Embryonic facial prominence (tissue), 1 donor: ENCODE results near the gene CDADC1.

Experiments
- DNase-seq: peaks from one replicate; pipeline ENCODE4 v3.0.0-alpha.2; 2016; ENCODE audit errors: extremely low spot score

CDADC1 gene

DNA sequence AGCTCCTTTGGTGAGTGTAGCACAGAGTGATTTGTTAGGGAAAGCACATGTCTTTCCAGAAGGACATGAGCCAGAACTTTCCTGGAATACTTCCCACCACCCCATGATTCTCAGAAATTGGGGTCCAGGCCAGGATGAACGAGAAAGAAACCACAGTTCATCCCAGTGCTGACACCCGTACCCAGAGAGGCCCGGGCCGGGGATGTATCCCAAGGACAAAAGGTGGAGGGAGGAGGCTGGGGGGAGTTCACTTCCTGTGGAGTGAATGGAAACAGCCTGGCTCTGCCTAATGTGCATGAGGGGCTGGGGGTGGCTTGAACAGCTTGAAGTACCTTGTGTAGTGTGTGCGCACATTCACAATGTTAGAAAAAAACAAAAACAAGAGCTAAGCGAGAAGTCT, 47.5 kb downstream of the CDADC1 start:
- DNase-seq, result no peak

GRCh38 chr13:49296659-49297058, 48.9 kb downstream of the CDADC1 start:
- DNase-seq, result no peak

DNA sequence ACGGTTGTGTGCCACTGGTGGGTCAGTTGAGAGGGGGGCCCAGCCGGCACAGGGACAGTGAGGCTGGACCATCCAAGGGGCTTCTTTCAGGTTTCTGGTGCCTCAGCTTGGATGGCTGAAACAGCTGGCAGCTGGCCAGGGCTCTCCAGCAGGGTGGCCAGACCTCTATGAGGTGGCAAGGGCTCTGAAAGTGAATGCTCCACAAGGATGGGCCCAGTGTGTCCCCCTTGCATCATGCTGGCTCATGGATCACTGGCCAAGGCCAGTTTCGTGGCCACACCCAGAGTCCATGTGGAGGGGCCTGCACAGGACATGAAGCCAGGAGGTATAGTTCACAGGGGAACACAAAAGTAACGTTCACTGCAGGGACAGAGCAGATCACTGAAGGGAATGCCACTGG, 49.6 kb downstream of the CDADC1 start:
- no peak for DNase-seq

DNA sequence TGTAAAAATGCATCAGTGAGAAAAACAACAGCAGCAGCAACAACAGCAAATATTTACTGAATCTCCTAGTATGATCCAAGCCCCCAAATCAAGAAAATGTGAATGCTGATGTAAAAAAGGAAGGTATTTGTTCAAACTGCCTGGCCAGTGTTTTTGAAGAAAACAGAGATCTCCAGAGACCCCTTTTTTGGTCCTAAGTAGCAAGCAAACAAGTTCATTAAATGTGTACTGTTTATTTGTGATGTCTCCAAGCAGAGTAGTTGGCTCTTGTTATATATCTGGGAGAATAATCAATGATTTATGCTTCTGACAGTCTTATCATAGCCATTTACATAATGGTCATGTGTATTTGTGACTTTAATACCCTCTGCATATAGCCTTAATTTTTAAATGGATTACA, 50.7 kb downstream of the CDADC1 start:
- DNase-seq, result no peak

DNA sequence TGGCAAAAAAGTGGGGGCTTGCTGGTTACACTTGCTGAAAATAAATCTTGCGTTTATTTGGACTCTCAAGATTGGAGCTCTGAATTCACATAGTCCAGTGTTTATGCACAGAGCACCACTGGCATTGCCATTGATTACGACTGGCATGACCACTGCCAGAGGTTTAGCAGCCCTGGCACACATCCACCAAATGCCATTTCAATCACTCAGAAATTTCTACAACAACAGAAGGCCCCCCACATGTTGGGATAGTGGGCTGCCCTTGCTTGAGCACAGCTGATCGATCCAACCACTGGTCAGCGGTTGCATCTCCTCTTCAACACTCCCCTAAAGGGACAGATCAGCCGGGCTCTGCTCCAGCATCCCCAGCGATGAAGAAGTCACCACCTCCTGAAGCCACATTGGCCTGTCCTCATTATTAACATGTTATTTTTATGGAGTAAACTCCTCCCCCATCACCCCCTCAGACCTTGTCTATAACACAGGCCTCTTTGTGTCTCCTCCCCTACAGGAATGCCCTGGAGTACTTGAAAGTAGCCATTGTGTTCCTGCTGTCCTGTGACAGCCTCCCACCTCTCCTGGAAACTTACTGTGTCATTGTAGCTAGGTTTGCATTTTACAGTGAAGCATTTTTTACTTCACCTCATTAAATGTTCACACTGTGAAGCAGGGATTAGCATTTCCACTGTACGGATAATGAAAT, 51.3 kb downstream of the CDADC1 start:
- DNase-seq, result no peak

- DNase-seq, result no peak
Observed at GRCh38 chr13:49300276-49300675, 52.6 kb downstream of the CDADC1 start.

GRCh38 chr13:49300739-49301589, 53.2 kb downstream of the CDADC1 start:
- peak; percentile 65 for DNase-seq

DNA sequence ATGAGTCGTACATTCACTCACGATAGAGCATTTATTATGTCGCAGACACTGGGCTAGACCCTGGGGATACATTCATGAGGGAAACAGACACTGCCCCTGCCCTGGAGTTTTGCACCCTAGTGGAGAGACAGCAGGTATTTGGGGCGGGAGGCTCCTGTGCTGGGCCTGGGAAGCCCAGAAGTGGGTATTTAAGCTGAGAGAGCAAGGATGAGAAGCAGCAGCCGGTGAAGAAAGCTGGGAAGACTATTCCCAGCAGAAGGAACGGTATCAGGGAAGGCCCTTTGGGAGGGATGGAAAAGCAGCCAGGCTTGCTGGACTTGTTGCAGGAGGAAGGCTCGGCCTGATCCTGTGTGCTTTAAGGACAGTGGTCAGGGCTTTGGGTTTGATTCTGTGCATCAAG, 54.5 kb downstream of the CDADC1 start:
- DNase-seq, result no peak

GRCh38 chr13:49302817-49303216, 55.1 kb downstream of the CDADC1 start:
- DNase-seq, result no peak

DNA sequence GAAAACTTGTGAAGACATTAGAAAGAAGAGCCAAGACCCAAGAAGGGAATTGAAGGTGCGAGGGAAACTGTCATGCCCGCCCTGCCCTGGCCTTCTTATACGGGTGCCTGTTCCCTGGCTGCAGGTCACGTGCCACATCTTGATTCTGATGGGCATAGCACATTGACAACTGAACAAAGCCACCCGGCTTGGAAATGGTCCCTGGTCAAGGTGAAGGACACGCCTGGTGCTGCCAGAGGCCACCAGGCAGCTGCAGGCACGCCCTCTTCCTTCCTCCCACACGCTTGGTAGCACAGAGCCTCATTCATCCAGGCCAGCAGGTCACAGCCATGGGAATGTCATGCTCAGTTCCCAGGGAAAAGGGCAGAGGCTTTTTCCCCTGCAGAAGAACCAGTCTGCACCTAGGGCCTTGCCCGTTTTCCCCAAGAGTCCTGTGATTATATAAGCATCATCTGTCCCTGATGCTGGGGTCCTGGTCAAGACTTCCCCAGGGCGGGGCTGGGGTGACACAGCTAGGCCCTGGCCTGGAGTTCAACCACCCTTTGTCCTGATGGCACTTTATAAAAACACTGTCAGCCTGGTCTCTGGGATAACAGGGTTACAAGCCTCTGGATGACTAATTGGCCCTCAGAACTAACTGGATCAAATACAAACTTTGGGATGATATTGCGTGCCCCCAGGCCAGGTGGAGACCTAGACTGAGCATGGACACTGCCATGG, 56.0 kb downstream of the CDADC1 start:
- DNase-seq, result no peak

DNA sequence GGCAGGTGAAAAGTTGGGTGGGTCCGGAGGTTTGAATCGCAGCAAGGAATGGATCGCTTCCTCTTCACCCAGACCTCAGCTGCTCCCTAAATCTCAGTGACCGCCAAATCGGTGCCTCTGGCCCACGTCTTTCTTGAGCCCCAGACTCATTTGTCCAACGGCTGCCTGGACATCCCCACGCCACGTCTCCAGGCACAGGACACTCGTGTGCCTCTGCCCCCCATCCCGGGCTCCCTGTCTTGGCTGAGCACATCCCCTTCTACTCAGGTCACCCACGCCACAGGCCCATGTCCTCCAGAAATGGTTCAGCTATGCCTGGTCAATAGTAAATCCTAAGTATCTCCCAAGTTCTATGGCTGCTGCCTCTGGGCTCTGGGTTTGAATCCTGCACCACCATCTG, 56.6 kb downstream of the CDADC1 start:
- no peak for DNase-seq

DNA sequence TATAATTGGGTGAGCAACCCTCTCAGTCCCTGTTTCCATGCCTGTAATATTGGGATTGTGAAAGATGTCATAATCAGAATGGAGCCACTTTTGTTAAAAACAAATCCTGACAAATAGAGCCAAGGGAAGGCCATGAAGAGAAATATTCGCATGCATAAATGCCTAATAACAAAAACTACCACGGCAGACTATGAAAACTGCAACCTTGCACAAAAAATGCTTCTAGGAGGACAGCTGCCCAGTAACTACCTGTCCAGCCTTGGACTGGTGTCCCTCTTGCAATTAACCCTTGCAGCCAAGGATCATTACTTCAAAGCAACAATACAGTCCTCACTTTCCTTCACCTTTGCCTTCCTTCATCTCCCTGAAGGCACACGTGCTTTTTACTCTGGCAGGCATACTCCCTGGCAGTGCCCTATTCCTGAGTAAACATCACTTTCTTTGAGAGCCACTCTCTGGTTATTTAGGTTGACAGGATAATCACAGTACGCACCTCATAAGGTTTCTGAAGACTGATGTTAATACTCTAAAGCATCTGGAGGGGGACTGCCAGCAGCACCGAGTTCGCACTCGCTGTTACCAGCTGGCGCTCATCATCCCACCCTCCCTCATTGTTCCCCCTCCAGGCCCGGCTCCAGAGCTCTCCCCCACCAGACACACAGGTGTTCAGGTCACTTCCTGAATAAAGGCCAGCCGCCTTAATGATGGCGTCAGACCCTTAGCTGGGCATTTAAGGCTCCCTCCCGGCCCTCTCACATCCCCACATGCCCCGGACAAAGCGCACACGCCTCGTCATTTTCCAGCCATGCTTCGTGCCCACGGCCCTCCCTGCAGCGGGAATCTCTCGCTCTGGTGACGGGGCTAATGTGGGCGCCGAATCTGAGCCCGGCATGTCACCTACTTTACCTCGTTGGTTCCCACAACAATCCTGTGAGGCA, 57.3 kb downstream of the CDADC1 start:
- no peak for DNase-seq

DNA sequence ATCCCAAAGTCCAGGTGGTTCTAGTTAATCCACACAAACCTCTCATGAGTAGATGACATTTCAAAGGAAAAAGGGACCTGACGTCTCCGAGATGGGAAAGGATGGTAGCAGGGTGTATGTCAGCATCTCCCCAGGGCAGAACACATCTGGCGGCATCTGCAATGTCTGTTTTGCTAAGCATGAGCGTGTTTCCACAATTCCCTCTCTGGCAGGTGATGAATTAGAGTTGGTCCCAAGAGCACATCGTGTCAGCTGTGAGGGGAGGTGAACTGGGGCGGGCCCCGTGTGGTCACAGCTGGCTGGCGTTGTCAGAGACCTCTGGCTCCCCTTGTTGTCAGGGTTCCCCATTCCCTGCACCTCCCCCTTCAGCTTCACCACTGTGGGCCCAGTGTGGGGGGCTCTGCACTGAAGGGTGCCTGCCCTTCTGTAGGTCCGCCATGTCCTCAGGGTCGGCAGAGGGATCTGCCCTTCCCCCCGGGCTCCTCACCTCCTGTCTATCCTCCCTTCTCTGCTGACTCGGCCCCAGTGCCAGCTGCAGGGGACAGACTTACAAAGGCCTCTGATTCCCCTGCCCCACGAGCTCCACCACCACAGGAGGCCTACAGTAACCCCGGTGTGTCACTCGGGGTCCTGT, 58.2 kb downstream of the CDADC1 start:
- no peak for DNase-seq

- no peak for DNase-seq
Observed at GRCh38 chr13:49307365-49307764, 59.6 kb downstream of the CDADC1 start.

GRCh38 chr13:49308097-49308875, 60.6 kb downstream of the CDADC1 start:
- no peak for DNase-seq

DNA sequence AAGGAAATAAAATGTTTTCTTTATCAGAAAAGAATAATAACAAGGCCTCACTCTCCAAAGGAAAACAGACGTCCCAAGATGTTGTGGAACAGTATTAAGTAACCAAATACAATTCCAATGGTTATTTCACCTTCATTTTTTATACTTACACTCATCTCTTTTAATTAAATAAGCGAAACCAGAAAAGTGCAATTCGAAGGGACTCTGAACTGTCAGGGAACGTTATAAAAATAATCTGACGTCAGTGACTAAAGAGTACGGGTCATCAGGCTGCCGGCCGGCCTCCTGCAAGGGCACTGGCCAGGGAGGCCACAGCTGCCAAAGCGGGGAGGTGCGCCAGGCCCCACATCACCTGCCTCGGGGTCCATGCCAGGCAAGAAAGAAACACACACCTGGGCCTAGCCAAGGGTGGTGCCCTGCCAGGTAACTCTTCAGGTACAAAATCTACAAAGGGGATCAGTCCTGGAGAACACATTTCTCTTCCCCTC, 61.2 kb downstream of the CDADC1 start:
- no peak for DNase-seq

DNA sequence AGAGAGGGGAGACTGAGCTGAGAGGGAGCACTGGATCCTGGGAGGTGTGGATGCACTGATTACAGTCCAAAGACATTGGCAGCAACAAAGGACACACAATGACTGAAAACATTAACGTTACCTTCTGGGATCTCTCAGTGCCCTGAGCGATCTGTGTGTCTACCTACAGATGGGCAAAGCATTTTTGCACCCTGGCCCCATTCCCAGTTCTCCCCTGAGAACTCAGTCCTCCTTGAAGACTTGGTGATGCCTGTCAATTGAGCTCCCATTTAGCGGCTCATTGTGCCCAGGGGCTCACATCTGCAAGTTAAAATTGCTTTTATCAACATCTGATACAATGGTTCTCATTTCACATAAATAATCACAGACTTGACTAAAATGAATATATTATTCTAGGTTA, 62.5 kb downstream of the CDADC1 start:
- DNase-seq, result no peak

DNA sequence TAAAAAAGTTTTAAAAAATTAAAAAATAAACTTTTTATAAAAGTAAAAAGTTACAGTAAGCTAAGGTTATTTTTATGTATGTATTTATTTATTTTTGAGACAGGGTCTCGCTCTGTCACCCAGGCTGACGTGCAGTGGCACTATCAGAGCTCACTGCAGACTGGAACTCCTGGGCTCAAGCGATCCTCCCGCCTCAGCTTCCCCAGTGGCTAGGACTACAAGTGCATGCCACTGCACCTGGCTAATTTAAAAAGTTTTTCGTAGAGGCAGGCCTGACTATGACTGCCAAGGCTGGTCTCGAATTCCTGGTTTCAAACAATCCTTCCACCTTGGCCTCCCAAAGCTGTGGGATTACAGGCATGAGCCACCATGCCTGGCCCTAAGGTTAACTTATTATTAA, 64.1 kb downstream of the CDADC1 start:
- DNase-seq, result no peak

GRCh38 chr13:49314344-49314882, 66.7 kb downstream of the CDADC1 start:
- DNase-seq, result no peak
